GM23248 (cell line): ENCODE data around the gene ARHGEF4. TPM values are rescaled to one million over a fixed set of nuclear protein-coding genes. Genes with fewer than 3 reads are reported as not detected.

ENCODE experiments used
- DNase-seq: peaks from one replicate; pipeline ENCODE4 v3.0.0-alpha.2; 2015
- H2AFZ ChIP-seq: fragments of 200-600 bp; sonication (generic); 2 replicates; pipeline ENCODE4 v1.6.1; 2016; ENCODE audit warnings: antibody characterized with exemption
- H3F3A ChIP-seq: fragments of 200-600 bp; sonication (generic); 2 replicates; pipeline ENCODE4 v1.6.1; 2016; ENCODE audit warnings: mild to moderate bottlenecking, antibody characterized with exemption, mixed run types; ENCODE audit not compliant: insufficient read depth
- H3K27ac ChIP-seq: fragments of 200-600 bp; sonication (generic); 2 replicates; pipeline ENCODE4 v1.5.1; 2016; ENCODE audit warnings: mild to moderate bottlenecking
- H3K27me3 ChIP-seq: fragments of 200-600 bp; sonication (generic); replicated peaks from 2 replicates; pipeline ENCODE4 v1.6.1; 2016; ENCODE audit warnings: mild to moderate bottlenecking; ENCODE audit not compliant: insufficient read depth
- H3K36me3 ChIP-seq: fragments of 200-600 bp; sonication (generic); 2 replicates; pipeline ENCODE4 v1.6.1; 2016; ENCODE audit warnings: low read depth, mild to moderate bottlenecking
- H3K4me1 ChIP-seq: fragments of 200-600 bp; sonication (generic); 2 replicates; pipeline ENCODE4 v1.6.1; 2016; ENCODE audit warnings: mild to moderate bottlenecking; ENCODE audit not compliant: insufficient read depth
- H3K4me2 ChIP-seq: fragments of 200-600 bp; sonication (generic); one replicate; pipeline ENCODE4 v1.6.1; 2016; ENCODE audit warnings: mild to moderate bottlenecking; ENCODE audit not compliant: unreplicated experiment
- H3K4me3 ChIP-seq: fragments of 200-600 bp; sonication (generic); 2 replicates; pipeline ENCODE4 v1.5.1; 2016; ENCODE audit warnings: mild to moderate bottlenecking
- H3K79me2 ChIP-seq: fragments of 200-600 bp; sonication (generic); 2 replicates; pipeline ENCODE4 v1.6.1; 2016; ENCODE audit warnings: mild to moderate bottlenecking; ENCODE audit not compliant: insufficient read depth
- H3K9ac ChIP-seq: fragments of 200-600 bp; sonication (generic); 2 replicates; pipeline ENCODE4 v1.6.1; 2016; ENCODE audit warnings: mild to moderate bottlenecking
- H3K9me2 ChIP-seq: fragments of 200-600 bp; sonication (generic); 2 replicates; pipeline ENCODE4 v1.6.1; 2016; ENCODE audit warnings: mixed run types, mild to moderate bottlenecking, moderate library complexity; ENCODE audit not compliant: insufficient read depth
- H3K9me3 ChIP-seq: fragments of 200-600 bp; sonication (generic); one replicate; pipeline ENCODE4 v1.6.1; 2017; ENCODE audit warnings: low read depth
- H4K20me1 ChIP-seq: fragments of 200-600 bp; sonication (generic); 2 replicates; pipeline ENCODE4 v1.6.0; 2016; ENCODE audit not compliant: insufficient read depth
- EZH2 ChIP-seq: fragments of 200-600 bp; sonication (generic); IDR thresholded peaks from 2 replicates; pipeline ENCODE4 v1.6.1; 2018; ENCODE audit warnings: antibody characterized with exemption, mild to moderate bottlenecking; ENCODE audit not compliant: insufficient read depth, poor library complexity, severe bottlenecking
- EZH2phosphoT487 ChIP-seq: fragments of 200-600 bp; sonication (generic); IDR thresholded peaks from 2 replicates; pipeline ENCODE4 v1.6.1; 2018; ENCODE audit warnings: antibody characterized with exemption, moderate library complexity, mild to moderate bottlenecking, low read depth; ENCODE audit not compliant: insufficient read depth
- WGBS, 2 experiments: methylation state at CpG; one replicate each; pipeline ENCODE4 v1.1.6; 2015 to 2017; ENCODE audit warnings: low lambda C conversion rate in 2 of 2, low coverage in 1 of 2; ENCODE audit errors: missing lambda C conversion rate in 2 of 2; 5-methylcytosine and 5-hydroxymethylcytosine counted together
- in situ Hi-C: fragments of 300-500 bp; cut with MboI; formaldehyde crosslinking; loops from 2 replicates; pipeline ENCODE4 v1.15.0; 2020
- polyA plus RNA-seq: library from polyadenylated mRNA; unstranded; fragments of >200 nt; fragmentation: Nextera tagmentation; extraction: Ambion mirVana; gene quantifications from 2 replicates; pipeline ENCODE4 v1.2.1, GENCODE V29; 2016
- total RNA-seq: library from RNA; depleted of rRNA; stranded (reverse); fragments of >200 nt; shearing (Covaris generic); gene quantifications from 2 replicates; pipeline ENCODE4 v1.2.3, GENCODE V29; 2014

Gene ARHGEF4
- total and polyA plus RNA-seq, 2 experiments from 2014 or later = 7.4 to 26.0 TPM

DNA sequence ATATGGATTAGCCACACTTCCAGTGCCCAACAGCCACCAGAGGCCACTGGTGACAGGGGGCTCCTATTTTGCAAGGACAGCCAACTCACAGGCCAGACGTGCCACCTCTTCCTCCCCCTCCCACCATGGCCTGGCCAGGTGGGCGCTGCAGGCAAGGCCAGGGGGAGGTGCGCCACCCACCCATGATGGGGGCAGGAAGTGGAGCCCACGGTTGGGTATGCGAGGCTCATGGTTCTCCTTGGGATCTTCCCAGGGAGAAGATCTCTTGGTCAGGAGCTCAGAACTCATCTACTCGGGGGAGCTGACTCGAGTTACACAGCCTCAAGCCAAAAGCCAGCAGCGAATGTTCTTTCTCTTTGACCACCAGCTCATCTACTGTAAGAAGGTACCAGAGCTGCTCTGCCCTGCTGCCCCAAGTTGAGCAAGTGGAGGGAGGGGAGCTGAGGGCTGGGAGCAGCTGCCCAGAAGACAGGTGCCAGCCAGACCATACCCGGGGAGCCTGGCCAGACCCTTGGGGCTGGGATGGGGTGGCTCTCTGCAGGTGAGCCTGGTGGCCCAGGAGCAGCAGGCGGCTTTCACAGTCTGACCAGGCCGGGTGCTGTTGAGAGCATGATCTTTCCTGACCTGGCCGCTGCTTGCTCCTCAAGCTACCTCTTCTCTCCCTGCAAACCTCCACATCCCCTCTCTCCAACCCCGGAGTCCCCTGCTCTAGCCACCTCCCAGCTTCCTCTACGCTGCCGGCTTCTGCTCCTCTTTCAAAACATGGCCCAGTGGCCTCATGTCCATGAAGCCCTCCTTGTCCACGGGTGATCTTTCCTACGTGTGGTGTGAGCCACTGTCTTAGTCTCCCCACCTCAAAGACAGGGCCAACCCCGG, 206.7 kb downstream of the ARHGEF4 start:
- no peaks in the 10 kb centered on the region for H4K20me1 ChIP-seq
- no peaks in the 10 kb centered on the region for H3K79me2 ChIP-seq
- H3F3A ChIP-seq = no peaks in the 10 kb centered on the region
- no peaks in the 10 kb centered on the region for H3K9me2 ChIP-seq
- 88 to 89% methylated on average over 15 to 18 of the region's 18 CpGs for WGBS, 2 experiments
- H3K9me3 ChIP-seq = no peaks in the 10 kb centered on the region
- DNase-seq = no peak
- H3K27me3 ChIP-seq = no peaks in the 10 kb centered on the region
- no peak overlapping the region for H3K9ac ChIP-seq
- TF ChIP-seq EZH2phosphoT487 (no peak), EZH2 (no peak)
- in situ Hi-C loops = no loop called here
- no peak overlapping the region for H2AFZ ChIP-seq
- H3K4me1 ChIP-seq = peaks cover 2% of the 10 kb centered on the region; the same call in 1 of the 2 replicates
- peaks cover 5% of the 10 kb centered on the region; the same call in 1 of the 2 replicates for H3K36me3 ChIP-seq
- no peak overlapping the region for H3K27ac ChIP-seq
- H3K4me3 ChIP-seq = no peak overlapping the region
- H3K4me2 ChIP-seq = no peak overlapping the region

DNA sequence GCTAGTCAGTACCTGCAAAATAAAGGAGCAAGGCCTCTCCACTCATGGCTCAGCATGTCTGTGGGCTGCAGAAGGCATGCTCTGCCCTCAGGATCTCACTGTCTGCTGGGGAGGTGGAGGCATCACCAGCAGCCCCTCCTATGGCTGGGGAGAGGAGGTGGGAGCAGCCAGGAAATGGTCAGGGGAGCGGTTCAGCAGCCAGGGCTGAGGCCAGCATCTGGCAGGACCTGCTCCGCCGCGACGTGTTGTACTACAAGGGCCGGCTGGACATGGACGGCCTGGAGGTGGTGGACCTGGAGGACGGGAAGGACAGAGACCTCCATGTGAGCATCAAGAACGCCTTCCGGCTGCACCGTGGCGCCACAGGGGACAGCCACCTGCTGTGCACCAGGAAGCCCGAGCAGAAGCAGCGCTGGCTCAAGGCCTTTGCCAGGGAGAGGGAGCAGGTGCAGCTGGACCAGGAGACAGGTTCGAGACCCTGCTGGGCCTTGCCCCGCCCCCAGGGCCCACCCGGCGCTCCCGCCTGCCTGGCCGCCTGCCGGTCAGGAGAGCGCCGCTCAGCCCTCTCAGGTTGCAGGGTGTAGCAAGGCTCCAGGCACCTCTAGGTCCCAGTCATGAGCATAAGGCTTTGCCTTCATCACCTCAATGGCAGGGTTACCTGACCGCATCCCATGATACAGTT, 207.5 kb downstream of the ARHGEF4 start:
- Histone ChIP-seq H3K4me3 (no peak overlapping the region), H3K9ac (no peak overlapping the region), H3K9me3 (no peaks in the 10 kb centered on the region), H3K79me2 (peaks cover 3% of the 10 kb centered on the region; the same call in 1 of the 2 replicates), H2AFZ (no peak overlapping the region), H3K4me1 (peaks cover 2% of the 10 kb centered on the region; the same call in 1 of the 2 replicates), H3K36me3 (peaks cover 10% of the 10 kb centered on the region; the same call in 1 of the 2 replicates), H3K27me3 (no peaks in the 10 kb centered on the region), H3K27ac (no peak overlapping the region), H3K4me2 (no peak overlapping the region), H3F3A (no peaks in the 10 kb centered on the region), H4K20me1 (no peaks in the 10 kb centered on the region), H3K9me2 (no peaks in the 10 kb centered on the region)
- 79% methylated on average over 17 to 24 of the region's 24 CpGs for WGBS, 2 experiments
- TF ChIP-seq EZH2 (no peak), EZH2phosphoT487 (no peak)
- DNase-seq = no peak
- in situ Hi-C loops = no loop called here

DNA sequence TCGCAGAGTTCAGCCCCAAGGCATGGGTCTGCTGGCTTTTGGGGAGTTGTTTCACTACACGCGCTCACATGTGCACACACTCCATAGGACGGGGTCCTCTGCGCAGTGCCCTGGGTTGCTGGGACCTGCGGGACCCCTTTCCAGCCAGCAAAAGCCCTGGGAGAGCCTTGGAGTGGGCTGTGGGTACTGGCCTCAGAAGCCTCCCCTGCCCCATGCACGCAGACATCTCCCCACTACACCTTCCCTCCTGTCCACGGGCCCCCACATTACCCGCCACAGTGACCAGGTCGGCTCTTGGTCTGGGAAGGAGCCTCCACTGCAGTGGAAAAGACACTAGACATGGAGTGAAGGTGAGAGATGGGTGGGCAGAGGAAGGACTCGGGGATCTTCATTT, 208.0 kb downstream of the ARHGEF4 start:
- no peak overlapping the region for H2AFZ ChIP-seq
- H4K20me1 ChIP-seq = no peaks in the 10 kb centered on the region
- H3K4me3 ChIP-seq = no peak overlapping the region
- WGBS, 2 experiments = 89% methylated on average over 11 of the region's 11 CpGs
- in situ Hi-C loops = no loop called here
- DNase-seq = no peak
- no peak overlapping the region for H3K27ac ChIP-seq
- H3K9me2 ChIP-seq = no peaks in the 10 kb centered on the region
- peaks cover 2% of the 10 kb centered on the region; the same call in 1 of the 2 replicates for H3F3A ChIP-seq
- H3K9ac ChIP-seq = no peak overlapping the region
- H3K9me3 ChIP-seq = no peaks in the 10 kb centered on the region
- no peak for TF ChIP-seq EZH2phosphoT487
- TF ChIP-seq EZH2 = no peak
- no peaks in the 10 kb centered on the region for H3K27me3 ChIP-seq
- H3K79me2 ChIP-seq = peaks cover 5% of the 10 kb centered on the region; the same call in 1 of the 2 replicates
- H3K4me2 ChIP-seq = no peak overlapping the region
- peaks cover 13% of the 10 kb centered on the region; the same call in 1 of the 2 replicates for H3K36me3 ChIP-seq
- peaks cover 2% of the 10 kb centered on the region; the same call in 1 of the 2 replicates for H3K4me1 ChIP-seq

DNA sequence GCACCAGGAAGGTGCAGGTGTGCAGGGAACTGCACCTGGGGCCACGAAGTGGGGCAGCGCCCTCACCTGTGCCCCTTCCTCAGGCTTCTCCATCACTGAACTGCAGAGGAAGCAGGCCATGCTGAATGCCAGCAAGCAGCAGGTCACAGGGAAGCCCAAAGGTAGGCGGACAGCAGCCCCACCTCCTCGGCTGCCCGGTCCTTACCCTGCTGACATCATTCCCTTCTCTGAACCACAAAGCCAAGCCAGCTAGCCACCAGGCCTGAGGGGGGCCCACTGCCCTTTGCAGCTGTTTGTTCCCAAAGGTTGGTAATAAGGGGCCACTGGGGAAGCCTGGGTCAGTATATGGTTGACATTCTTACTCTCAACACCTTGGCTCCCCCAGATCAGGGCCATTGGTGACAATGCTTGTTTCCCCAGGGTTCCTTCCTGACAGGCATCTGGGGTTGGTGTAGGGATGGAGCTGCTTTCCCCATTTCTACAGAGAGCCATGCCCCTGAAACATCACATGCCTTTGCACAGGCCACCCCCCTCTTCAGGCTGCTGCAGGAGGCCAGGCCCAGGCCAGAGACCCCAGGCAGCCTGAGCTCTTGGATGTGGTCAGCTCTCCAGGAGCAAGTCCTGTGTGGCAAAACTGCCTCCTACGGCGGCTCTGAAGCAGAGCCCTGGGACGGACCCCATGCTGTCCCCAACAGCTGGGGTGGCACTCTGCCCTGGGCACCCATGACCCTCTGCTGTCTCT, 208.7 kb downstream of the ARHGEF4 start:
- Histone ChIP-seq H2AFZ (no peak overlapping the region), H3K9me3 (no peaks in the 10 kb centered on the region), H4K20me1 (no peaks in the 10 kb centered on the region), H3K79me2 (peaks cover 11% of the 10 kb centered on the region; the same call in 1 of the 2 replicates), H3K36me3 (peaks cover 20% of the 10 kb centered on the region; the same call in 1 of the 2 replicates), H3K27me3 (no peaks in the 10 kb centered on the region), H3K4me3 (no peak overlapping the region), H3K9me2 (no peaks in the 10 kb centered on the region), H3F3A (peaks cover 5% of the 10 kb centered on the region; the same call in 1 of the 2 replicates), H3K4me2 (no peak overlapping the region), H3K9ac (no peak overlapping the region), H3K4me1 (peaks cover 2% of the 10 kb centered on the region; the same call in 1 of the 2 replicates), H3K27ac (no peak overlapping the region)
- TF ChIP-seq EZH2 = no peak
- TF ChIP-seq EZH2phosphoT487 = no peak
- DNase-seq = no peak
- in situ Hi-C loops = no loop called here
- WGBS, 2 experiments = 85 to 93% methylated on average over 8 of the region's 8 CpGs
